K562 (cell line): ENCODE data around the gene ZNF106. TPM values are rescaled to one million over a fixed set of nuclear protein-coding genes. Genes with fewer than 3 reads are reported as not detected.

Experiments used
- ATAC-seq: fragments of 200-7000 bp; cut with Tn5 transposase; 3 replicates; pipeline ENCODE4 v1.9.1; 2020; ENCODE audit warnings: moderate library complexity
- BruUV-seq: library from RNA; stranded (reverse); fragments of 400-500 nt; replicated peaks from 2 replicates; lab custom pipeline; 2021; lab: Mats Ljungman, UMichigan
- CTCF ChIA-PET: fragments of 300-600 bp; formaldehyde crosslinking; extraction: SDS; loops from one replicate; lab custom pipeline; 2021; ENCODE audit warnings: low intra/inter-chr PET ratio; lab: Yijun Ruan, JAX
- POLR2A ChIA-PET: fragments of 300-600, 350-650 bp; sonication (Branson Sonifier 250); formaldehyde crosslinking; extraction: SDS; loops from one replicate; lab custom pipeline; 2021; ENCODE audit warnings: antibody characterized with exemption, inconsistent platforms; lab: Yijun Ruan, JAX
- DNase-seq, 4 experiments: peaks; one replicate each; pipeline versions ENCODE4 v3.0.0 to v3.0.0-alpha.2; 2011 to 2018; ENCODE audit warnings: low spot score in 3 of 4, mixed read lengths in 3 of 4; ENCODE audit errors: extremely low read depth in 1 of 4
- FAIRE-seq: peaks from 2 replicates; lab custom pipeline; 2011; peaks lifted over from hg19 to GRCh38; lab: Jason Lieb, UNC
- H2AFZ ChIP-seq: 2 replicates; pipeline ENCODE4 v1.6.0; 2011; ENCODE audit warnings: low read depth, low read length, control low read depth, inconsistent platforms
- H3K27ac ChIP-seq: fragments of 200-600 bp; 3 replicates; pipeline ENCODE4 v1.8.0; 2011; ENCODE audit warnings: low read depth, mild to moderate bottlenecking, control low read depth, inconsistent platforms, low read length, moderate library complexity, mixed read lengths; ENCODE audit errors: extremely low read depth
- H3K27me3 ChIP-seq, 2 experiments: fragments of 300-600 bp in 1 of 2; 2 replicates in 1 of 2; 3 replicates in 1 of 2; pipeline versions ENCODE4 v1.6.0 to v1.8.0; 2011; ENCODE audit warnings: inconsistent platforms in 2 of 2, low read length in 2 of 2, mild to moderate bottlenecking in 1 of 2, mixed read lengths in 1 of 2, moderate library complexity in 1 of 2; ENCODE audit not compliant: control insufficient read depth in 2 of 2, insufficient read depth in 2 of 2
- H3K36me3 ChIP-seq: fragments of 300-600 bp; 3 replicates; pipeline ENCODE4 v1.8.0; 2011; ENCODE audit warnings: mild to moderate bottlenecking, low read length, inconsistent platforms; ENCODE audit not compliant: control insufficient read depth, insufficient read depth
- H3K4me1 ChIP-seq, 2 experiments: fragments of 200-600 bp in 1 of 2; replicated peaks in 1 of 2; 2 replicates in 1 of 2; 3 replicates in 1 of 2; pipeline versions ENCODE4 v1.5.1 to v1.8.0; 2011; ENCODE audit warnings: inconsistent platforms in 2 of 2, low read length in 2 of 2, mild to moderate bottlenecking in 1 of 2, mixed read lengths in 1 of 2, moderate library complexity in 1 of 2; ENCODE audit not compliant: control insufficient read depth in 2 of 2, insufficient read depth in 2 of 2
- H3K4me2 ChIP-seq: 2 replicates; pipeline ENCODE4 v1.6.1; 2011; ENCODE audit warnings: low read length, control low read depth, inconsistent platforms, mixed read lengths; ENCODE audit not compliant: insufficient read depth
- H3K4me3 ChIP-seq: fragments of 200-600 bp; sonication (generic), shearing (Covaris generic); 2 replicates; pipeline ENCODE4 v1.5.1; 2016; ENCODE audit warnings: control low read depth, inconsistent platforms
- H3K79me2 ChIP-seq: fragments of 200-600 bp; 3 replicates; pipeline ENCODE4 v1.8.0; 2011; ENCODE audit warnings: low read length, inconsistent platforms; ENCODE audit not compliant: control insufficient read depth, insufficient read depth
- H3K9ac ChIP-seq, 2 experiments: 2 replicates each; pipeline versions ENCODE4 v1.6.0 to v1.6.1; 2011; ENCODE audit warnings: low read depth in 2 of 2, low read length in 2 of 2, control low read depth in 1 of 2, inconsistent platforms in 1 of 2, mild to moderate bottlenecking in 1 of 2, mixed read lengths in 1 of 2; ENCODE audit not compliant: insufficient read depth in 1 of 2
- H3K9me1 ChIP-seq: one replicate; pipeline ENCODE4 v1.6.0; 2011; ENCODE audit warnings: inconsistent platforms, mild to moderate bottlenecking, low read length, moderate library complexity; ENCODE audit not compliant: control insufficient read depth, insufficient read depth
- H3K9me3 ChIP-seq: replicated peaks from 2 replicates; pipeline ENCODE4 v1.5.1; 2011; ENCODE audit warnings: low read depth, low read length, inconsistent platforms; ENCODE audit not compliant: control insufficient read depth, insufficient read depth
- H4K20me1 ChIP-seq: replicated peaks from 2 replicates; pipeline ENCODE4 v1.6.1; 2011; ENCODE audit warnings: low read length, inconsistent platforms, mixed read lengths; ENCODE audit not compliant: control insufficient read depth, insufficient read depth
- CBX3 ChIP-seq, 2 experiments: IDR thresholded peaks; 1 replicate in 1 of 2; 2 replicates in 1 of 2; pipeline ENCODE4 v1.6.1; 2012; ENCODE audit warnings: inconsistent platforms in 2 of 2, low read length in 2 of 2, borderline replicate concordance in 1 of 2, control low read depth in 1 of 2
- CEBPZ ChIP-seq: fragments of 150-350 bp; IDR thresholded peaks from 2 replicates; pipeline ENCODE4 v1.6.1; 2014; ENCODE audit warnings: low read depth, mild to moderate bottlenecking, low read length, borderline replicate concordance
- EP300 ChIP-seq: IDR thresholded peaks from 2 replicates; pipeline ENCODE4 v1.6.1; 2012; ENCODE audit warnings: low read length, improper control_type of control experiment
- ETV1 ChIP-seq: fragments of 450-650 bp; conservative IDR thresholded peaks from 2 replicates; pipeline ENCODE4 v1.6.1; 2016; ENCODE audit warnings: missing genetic modification characterization, control low read depth, low read depth, missing compliant biosample characterization
- FOXP1 ChIP-seq: sonication (generic); formaldehyde crosslinking; IDR thresholded peaks from 2 replicates; pipeline ENCODE4 v1.8.0; 2022; ENCODE audit warnings: mild to moderate bottlenecking, missing genetic modification reagents
- HNRNPLL ChIP-seq: fragments of 200-400 bp; formaldehyde crosslinking; IDR thresholded peaks from 2 replicates; pipeline ENCODE4 v1.6.1; 2017; ENCODE audit warnings: low read length, low read depth, mild to moderate bottlenecking; ENCODE audit not compliant: poor library complexity, severe bottlenecking
- KAT7 ChIP-seq: sonication (generic); formaldehyde crosslinking; IDR thresholded peaks from 2 replicates; pipeline ENCODE4 v1.8.0; 2022; ENCODE audit warnings: missing genetic modification reagents, mild to moderate bottlenecking, borderline replicate concordance
- RBFOX2 ChIP-seq: fragments of 200-400 bp; formaldehyde crosslinking; IDR thresholded peaks from 2 replicates; pipeline ENCODE4 v1.6.1; 2017; ENCODE audit warnings: low read depth, mild to moderate bottlenecking, low read length, moderate library complexity
- SAP30 ChIP-seq: fragments of 200-600 bp; sonication (generic); IDR thresholded peaks from 2 replicates; pipeline ENCODE4 v1.6.1; 2012; ENCODE audit warnings: borderline replicate concordance, low read depth, mild to moderate bottlenecking, moderate library complexity, low read length, control low read depth, inconsistent platforms; ENCODE audit not compliant: insufficient read depth, poor library complexity, severe bottlenecking
- SMAD4 ChIP-seq: fragments of 250-450 bp; sonication (Bioruptor Pico); conservative IDR thresholded peaks from 2 replicates; pipeline ENCODE4 v1.8.0; 2021; ENCODE audit warnings: inconsistent platforms, mild to moderate bottlenecking, moderate library complexity
- SUPT5H ChIP-seq: fragments of 450-650 bp; IDR thresholded peaks from 2 replicates; pipeline ENCODE4 v1.6.1; 2016
- ZNF263 ChIP-seq: sonication (generic); formaldehyde crosslinking; IDR thresholded peaks from 2 replicates; pipeline ENCODE4 v1.8.0; 2022; ENCODE audit warnings: mild to moderate bottlenecking, missing genetic modification reagents, borderline replicate concordance
- ZNF668 ChIP-seq: fragments of 250-450 bp; sonication (Bioruptor Pico); IDR thresholded peaks from 2 replicates; pipeline ENCODE4 v1.8.0; 2022; ENCODE audit warnings: mild to moderate bottlenecking, inconsistent platforms
- WGBS: fragments of 100-300 bp; shearing (Covaris generic); methylation state at CpG from one replicate; pipeline ENCODE4 v1.1.6; 2016; ENCODE audit warnings: low coverage, mixed read lengths; ENCODE audit not compliant: insufficient coverage; ENCODE audit errors: missing lambda C conversion rate; 5-methylcytosine and 5-hydroxymethylcytosine counted together
- in situ Hi-C: fragments of 300-500 bp; cut with MboI; formaldehyde crosslinking; loops from 4 replicates; pipeline ENCODE4 v1.15.0; 2018; ENCODE audit warnings: inconsistent platforms, mixed read lengths
- intact Hi-C: fragments of 100-400 bp; cut with micrococcal nuclease; formaldehyde crosslinking; loops from 2 replicates; pipeline ENCODE4 v1.14.2; 2022
- polyA plus RNA-seq, 8 experiments: library from polyadenylated mRNA; depleted of rRNA in 4 of 8; stranded (reverse) in 5 of 8; unstranded in 3 of 8; fragments of >200 nt; fragmentation: Nextera tagmentation in 2 of 8; fragmentation: Illumina TruSeq in 1 of 8; extraction: Ambion mirVana in 2 of 8; extraction: Trizol in 1 of 8; gene quantifications; 2 replicates each; pipeline versions ENCODE4 v1.2.1 to v1.2.3, GENCODE V29; 2011 to 2014; ENCODE audit warnings: inconsistent platforms in 1 of 8, missing spikeins in 1 of 8
- total RNA-seq, 7 experiments: library from RNA; depleted of rRNA in 6 of 7; stranded (reverse); fragments of >200 nt in 6 of 7; fragmentation: Illumina TruSeq in 2 of 7; extraction: Trizol in 2 of 7; gene quantifications; 2 replicates each; pipeline versions ENCODE4 v1.2.1 to v1.2.3, GENCODE V29; 2011 to 2021; ENCODE audit warnings: low replicate concordance in 1 of 7
- TF ChIP-seq, protein P1 (sequence below): fragments of 200-800 bp; sonication (Bioruptor generic); IDR thresholded peaks from 2 replicates; pipeline ENCODE4 v1.6.1; 2016; ENCODE audit warnings: missing genetic modification characterization, missing compliant biosample characterization

The ZNF106 gene
- total and polyA plus RNA-seq, 9 of the 15 experiments (the other 6 are each of a cell fraction or from before 2014, with no cell fraction given): 14.4 to 55.3 (median 33.7) TPM

- Histone ChIP-seq H3K36me3 (peaks cover 81% of the 10 kb centered on the region), H4K20me1 (no peaks in the 10 kb centered on the region), H3K4me2 (no peak overlapping the region), H3K9me1 (no peaks in the 10 kb centered on the region), H3K27ac (no peak overlapping the region), H3K4me1 (no peaks in the 10 kb centered on the region), H3K9me3 (no peaks in the 10 kb centered on the region), H3K9ac (no peak overlapping the region), H2AFZ (no peak overlapping the region), H3K4me3 (no peak overlapping the region), H3K79me2 (no peaks in the 10 kb centered on the region), H3K27me3 (no peaks in the 10 kb centered on the region)
- WGBS: 82% methylated on average over 2 of the region's 2 CpGs
- POLR2A ChIA-PET: interaction anchor here (1.6 kb wide), 1 partner anchor 11 kb away, joined by 4 read pairs; no protein-coding TSS in a partner anchor
- CTCF ChIA-PET: no interaction called here
- FAIRE-seq (no peak), DNase-seq (no peak), ATAC-seq (no peak)
- TF ChIP-seq KAT7 (no peak), ZNF668 (CRISPR knock-in tag) (no peak), CBX3 (IDR thresholded peaks at IDR 0.05; ENCODE audit: borderline replicate concordance in 1 of 2, low read length in 2 of 2) (no peak), SAP30 (no peak), ETV1 (no peak), ZNF263 (CRISPR knock-in tag) (no peak), HNRNPLL (no peak), EP300 (no peak), RBFOX2 (no peak), SMAD4 (CRISPR knock-in tag) (no peak), CEBPZ (no peak), FOXP1 (CRISPR knock-in tag) (no peak), SUPT5H (no peak)
- TF ChIP-seq, protein P1, sequence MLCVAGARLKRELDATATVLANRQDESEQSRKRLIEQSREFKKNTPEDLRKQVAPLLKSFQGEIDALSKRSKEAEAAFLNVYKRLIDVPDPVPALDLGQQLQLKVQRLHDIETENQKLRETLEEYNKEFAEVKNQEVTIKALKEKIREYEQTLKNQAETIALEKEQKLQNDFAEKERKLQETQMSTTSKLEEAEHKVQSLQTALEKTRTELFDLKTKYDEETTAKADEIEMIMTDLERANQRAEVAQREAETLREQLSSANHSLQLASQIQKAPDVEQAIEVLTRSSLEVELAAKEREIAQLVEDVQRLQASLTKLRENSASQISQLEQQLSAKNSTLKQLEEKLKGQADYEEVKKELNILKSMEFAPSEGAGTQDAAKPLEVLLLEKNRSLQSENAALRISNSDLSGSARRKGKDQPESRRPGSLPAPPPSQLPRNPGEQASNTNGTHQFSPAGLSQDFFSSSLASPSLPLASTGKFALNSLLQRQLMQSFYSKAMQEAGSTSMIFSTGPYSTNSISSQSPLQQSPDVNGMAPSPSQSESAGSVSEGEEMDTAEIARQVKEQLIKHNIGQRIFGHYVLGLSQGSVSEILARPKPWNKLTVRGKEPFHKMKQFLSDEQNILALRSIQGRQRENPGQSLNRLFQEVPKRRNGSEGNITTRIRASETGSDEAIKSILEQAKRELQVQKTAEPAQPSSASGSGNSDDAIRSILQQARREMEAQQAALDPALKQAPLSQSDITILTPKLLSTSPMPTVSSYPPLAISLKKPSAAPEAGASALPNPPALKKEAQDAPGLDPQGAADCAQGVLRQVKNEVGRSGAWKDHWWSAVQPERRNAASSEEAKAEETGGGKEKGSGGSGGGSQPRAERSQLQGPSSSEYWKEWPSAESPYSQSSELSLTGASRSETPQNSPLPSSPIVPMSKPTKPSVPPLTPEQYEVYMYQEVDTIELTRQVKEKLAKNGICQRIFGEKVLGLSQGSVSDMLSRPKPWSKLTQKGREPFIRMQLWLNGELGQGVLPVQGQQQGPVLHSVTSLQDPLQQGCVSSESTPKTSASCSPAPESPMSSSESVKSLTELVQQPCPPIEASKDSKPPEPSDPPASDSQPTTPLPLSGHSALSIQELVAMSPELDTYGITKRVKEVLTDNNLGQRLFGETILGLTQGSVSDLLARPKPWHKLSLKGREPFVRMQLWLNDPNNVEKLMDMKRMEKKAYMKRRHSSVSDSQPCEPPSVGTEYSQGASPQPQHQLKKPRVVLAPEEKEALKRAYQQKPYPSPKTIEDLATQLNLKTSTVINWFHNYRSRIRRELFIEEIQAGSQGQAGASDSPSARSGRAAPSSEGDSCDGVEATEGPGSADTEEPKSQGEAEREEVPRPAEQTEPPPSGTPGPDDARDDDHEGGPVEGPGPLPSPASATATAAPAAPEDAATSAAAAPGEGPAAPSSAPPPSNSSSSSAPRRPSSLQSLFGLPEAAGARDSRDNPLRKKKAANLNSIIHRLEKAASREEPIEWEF (CRISPR knock-in tag): no peak
- intact Hi-C loops: no loop called here
- in situ Hi-C loops: no loop called here
- no TSS peak for BruUV-seq
These were observed 43.3 kb downstream of the ZNF106 start for GRCh38 chr15:42447599-42447998.
